ENCODE measurements around the gene EEA1.
A peak's percentile ranks its signal among the peaks of the same experiment; 100 is the strongest.

Gene EEA1

DNA sequence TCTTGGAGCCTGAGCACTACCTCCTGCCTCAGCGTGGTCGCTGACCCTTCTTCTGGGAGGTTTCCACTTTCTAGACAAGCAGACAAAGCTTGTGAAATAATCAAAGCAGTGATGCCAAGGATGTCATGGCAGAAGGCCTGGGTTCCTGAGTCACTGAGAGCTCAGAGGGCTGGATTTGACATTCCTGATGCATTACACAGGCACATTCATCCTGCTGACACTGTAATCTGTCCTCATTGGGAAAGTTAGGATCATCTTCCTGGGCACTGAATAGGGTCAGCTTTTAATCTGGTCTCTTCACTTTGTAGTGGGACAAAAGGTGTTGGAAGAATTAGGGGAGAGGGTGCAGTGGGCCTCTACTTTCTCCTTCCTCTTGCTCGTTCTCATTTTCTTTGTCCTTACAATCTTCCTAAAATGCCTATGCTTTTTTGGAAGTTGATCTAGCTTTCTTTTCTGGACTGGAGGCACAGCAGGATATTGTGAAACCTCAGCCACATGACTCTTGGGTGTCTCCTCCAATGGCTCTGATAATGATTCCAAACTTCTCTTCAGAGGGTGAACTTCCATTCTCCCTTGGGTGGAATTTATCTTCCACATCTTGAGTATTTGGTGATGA, 29.6 kb downstream of the EEA1 start:
- peaks cover 3% of the 10 kb centered on the region for H3K9me3 Mint-ChIP-seq
- TF ChIP-seq, protein P1, sequence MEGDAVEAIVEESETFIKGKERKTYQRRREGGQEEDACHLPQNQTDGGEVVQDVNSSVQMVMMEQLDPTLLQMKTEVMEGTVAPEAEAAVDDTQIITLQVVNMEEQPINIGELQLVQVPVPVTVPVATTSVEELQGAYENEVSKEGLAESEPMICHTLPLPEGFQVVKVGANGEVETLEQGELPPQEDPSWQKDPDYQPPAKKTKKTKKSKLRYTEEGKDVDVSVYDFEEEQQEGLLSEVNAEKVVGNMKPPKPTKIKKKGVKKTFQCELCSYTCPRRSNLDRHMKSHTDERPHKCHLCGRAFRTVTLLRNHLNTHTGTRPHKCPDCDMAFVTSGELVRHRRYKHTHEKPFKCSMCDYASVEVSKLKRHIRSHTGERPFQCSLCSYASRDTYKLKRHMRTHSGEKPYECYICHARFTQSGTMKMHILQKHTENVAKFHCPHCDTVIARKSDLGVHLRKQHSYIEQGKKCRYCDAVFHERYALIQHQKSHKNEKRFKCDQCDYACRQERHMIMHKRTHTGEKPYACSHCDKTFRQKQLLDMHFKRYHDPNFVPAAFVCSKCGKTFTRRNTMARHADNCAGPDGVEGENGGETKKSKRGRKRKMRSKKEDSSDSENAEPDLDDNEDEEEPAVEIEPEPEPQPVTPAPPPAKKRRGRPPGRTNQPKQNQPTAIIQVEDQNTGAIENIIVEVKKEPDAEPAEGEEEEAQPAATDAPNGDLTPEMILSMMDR (IDR thresholded peaks at IDR 0.05; ENCODE audit: unreplicated experiment in 3 of 3), result no peak
- peaks cover 14% of the 10 kb centered on the region for H3K4me1 Mint-ChIP-seq
- peak overlapping the region; percentile 13 to 71 (median 49) for H3K27ac Mint-ChIP-seq
- H3K27me3 Mint-ChIP-seq (ENCODE audit: low read depth), result no peaks in the 10 kb centered on the region
- peaks cover 27% of the 10 kb centered on the region for H3K36me3 Mint-ChIP-seq (ENCODE audit: low read depth)
- no peak overlapping the region for H3K4me3 Mint-ChIP-seq

DNA sequence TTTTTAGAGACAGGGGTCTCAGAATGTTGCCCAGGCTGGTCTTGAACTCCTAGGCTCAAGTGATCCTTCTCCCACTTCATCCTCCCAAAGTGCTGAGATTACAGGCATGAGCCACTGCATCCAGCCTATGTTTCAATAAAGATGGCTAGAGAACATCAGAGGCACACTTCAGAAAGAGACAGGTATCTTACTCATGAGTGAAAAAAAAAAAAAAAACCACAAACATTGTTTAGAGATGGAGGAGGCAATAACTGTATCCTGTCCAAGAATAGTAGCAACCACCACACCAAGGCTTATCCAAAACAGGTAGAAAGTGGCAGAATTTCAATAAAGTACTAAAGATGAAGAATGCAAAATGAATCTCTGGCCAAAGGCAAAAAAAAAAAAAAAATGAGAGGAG, 30.3 kb downstream of the EEA1 start:
- peaks cover 2% of the 10 kb centered on the region for H3K9me3 Mint-ChIP-seq
- H3K4me1 Mint-ChIP-seq, result peaks cover 18% of the 10 kb centered on the region
- no peak overlapping the region for H3K4me3 Mint-ChIP-seq
- no peaks in the 10 kb centered on the region for H3K27me3 Mint-ChIP-seq (ENCODE audit: low read depth)
- TF ChIP-seq, protein P1 (IDR thresholded peaks at IDR 0.05; ENCODE audit: unreplicated experiment in 3 of 3), result no peak
- H3K36me3 Mint-ChIP-seq (ENCODE audit: low read depth), result peaks cover 26% of the 10 kb centered on the region
- H3K27ac Mint-ChIP-seq, result peak overlapping the region in 1 of 3 experiments; percentile 71

DNA sequence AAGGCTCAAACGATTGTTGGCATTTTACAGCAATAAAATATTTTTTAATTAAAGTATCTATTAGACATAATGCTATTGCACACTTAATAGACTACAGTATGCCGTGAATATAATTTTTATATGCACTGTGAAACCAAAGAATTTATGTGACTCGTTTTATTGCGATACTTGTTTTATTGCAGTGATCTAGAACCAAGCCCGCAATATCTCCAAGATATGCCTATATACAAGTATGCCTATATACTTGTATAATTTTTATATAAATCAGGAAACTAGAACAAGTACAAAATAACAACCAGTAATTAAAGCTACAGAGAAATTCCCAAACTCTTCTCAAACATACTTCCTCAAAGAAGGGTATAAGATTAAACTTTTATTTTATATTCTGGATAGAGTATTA, 31.3 kb downstream of the EEA1 start:
- Mint-ChIP-seq H3K27ac (no peak overlapping the region), H3K36me3 (ENCODE audit: low read depth) (peaks cover 23% of the 10 kb centered on the region), H3K4me1 (peaks cover 18% of the 10 kb centered on the region), H3K27me3 (ENCODE audit: low read depth) (no peaks in the 10 kb centered on the region), H3K4me3 (no peak overlapping the region), H3K9me3 (peaks cover 2% of the 10 kb centered on the region)
- TF ChIP-seq, protein P1 (IDR thresholded peaks at IDR 0.05; ENCODE audit: unreplicated experiment in 3 of 3), result no peak

DNA sequence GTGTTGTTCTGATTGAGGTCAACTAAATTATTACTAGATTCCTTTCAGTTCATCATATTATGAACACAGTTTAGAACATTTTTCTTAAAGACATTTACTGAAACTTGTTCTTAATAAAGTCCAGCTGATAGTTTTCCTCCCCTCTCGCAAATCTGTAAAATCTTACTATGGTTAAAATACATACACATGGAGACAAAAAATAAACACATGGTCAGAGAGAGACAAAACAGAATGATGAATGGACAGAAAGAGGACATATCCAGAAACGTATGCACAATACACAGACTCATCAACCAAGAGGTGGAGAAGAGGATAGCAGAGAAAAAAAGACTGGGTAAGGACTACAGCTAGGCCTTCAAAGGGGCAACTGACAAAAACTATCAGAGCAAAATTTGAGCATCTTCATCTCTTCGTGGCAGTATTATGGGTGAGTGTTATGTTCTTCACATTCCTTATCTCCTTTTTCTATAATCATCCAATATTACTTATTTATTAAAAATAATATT, 38.4 kb downstream of the EEA1 start:
- Mint-ChIP-seq H3K9me3 (peaks cover 1% of the 10 kb centered on the region), H3K36me3 (ENCODE audit: low read depth) (peaks cover 28% of the 10 kb centered on the region), H3K4me3 (no peak overlapping the region), H3K27ac (peak overlapping the region in 1 of 3 experiments; percentile 36), H3K27me3 (ENCODE audit: low read depth) (no peaks in the 10 kb centered on the region), H3K4me1 (peaks cover 9% of the 10 kb centered on the region)
- TF ChIP-seq, protein P1 (IDR thresholded peaks at IDR 0.05; ENCODE audit: unreplicated experiment in 3 of 3), result no peak

DNA sequence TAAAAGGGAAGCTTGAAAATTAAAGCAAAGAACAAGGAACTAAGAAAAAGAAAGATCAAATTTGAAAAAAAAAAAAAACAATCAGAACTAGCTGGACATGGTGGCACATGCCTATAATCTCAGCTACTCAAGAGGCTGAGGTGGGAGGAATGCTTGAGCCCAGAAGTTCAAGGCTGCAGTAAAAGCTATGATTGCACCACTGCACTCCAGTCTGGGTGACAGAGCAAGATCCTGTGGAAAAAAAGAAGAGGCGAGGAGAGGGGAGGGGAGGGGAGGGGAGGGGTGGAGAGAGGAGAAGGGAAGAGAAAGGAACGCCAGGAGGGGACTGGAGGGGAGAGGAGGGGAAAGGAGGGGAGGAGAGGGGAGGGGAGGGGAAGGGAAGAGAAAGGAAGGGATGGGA, 43.0 kb downstream of the EEA1 start:
- Mint-ChIP-seq H3K36me3 (ENCODE audit: low read depth) (peaks cover 41% of the 10 kb centered on the region), H3K4me1 (peaks cover 5% of the 10 kb centered on the region), H3K27ac (no peak overlapping the region), H3K9me3 (no peaks in the 10 kb centered on the region), H3K4me3 (no peak overlapping the region), H3K27me3 (ENCODE audit: low read depth) (no peaks in the 10 kb centered on the region)
- TF ChIP-seq, protein P1 (IDR thresholded peaks at IDR 0.05; ENCODE audit: unreplicated experiment in 3 of 3), result no peak

All from nephron (organoid).